ENCODE results near the gene SLC6A4. TPM values are rescaled to one million over a fixed set of nuclear protein-coding genes. Genes with fewer than 3 reads are reported as not detected.

The SLC6A4 gene
- total and polyA plus RNA-seq, 2 of the 8 experiments (the other 6 are each of a cell fraction or from before 2014, with no cell fraction given): 0.09 to 0.33 TPM

DNA sequence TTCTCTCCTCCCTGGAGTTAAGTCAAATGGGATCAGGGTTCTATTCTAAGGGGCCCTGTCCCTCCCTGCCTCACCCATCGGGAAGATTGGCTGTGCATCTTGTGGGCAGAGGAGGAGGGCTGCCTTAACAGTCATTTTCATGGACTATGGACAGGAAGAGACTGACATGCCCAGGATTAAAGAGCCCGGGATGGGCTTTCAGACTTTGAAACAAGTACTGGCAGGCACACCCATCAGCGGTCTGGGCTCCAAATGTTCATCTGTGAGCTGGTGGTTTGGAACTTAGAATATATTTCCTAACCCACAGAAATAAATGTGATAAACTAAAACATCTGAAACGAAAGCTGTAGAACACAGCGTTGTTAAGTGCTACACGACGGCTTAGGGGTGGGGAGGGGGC, 6.5 kb downstream of the SLC6A4 start:
- no peak overlapping the region for H4K5ac ChIP-seq (ENCODE audit: insufficient read length, low read depth, low read length)
- no peak overlapping the region for H3K23ac ChIP-seq (ENCODE audit: insufficient read length)
- H2BK20ac ChIP-seq (ENCODE audit: low read length): no peak overlapping the region
- H3K14ac ChIP-seq (ENCODE audit: insufficient read length): no peak overlapping the region
- H2BK5ac ChIP-seq (ENCODE audit: low read depth, low read length): no peak overlapping the region
- H4K8ac ChIP-seq (ENCODE audit: extremely low read depth, insufficient read depth, low read length): no peak overlapping the region
- H2AFZ ChIP-seq (ENCODE audit: low read length): no peak overlapping the region
- no peak overlapping the region for H2AK5ac ChIP-seq (ENCODE audit: low read depth, low read length)
- H3K9ac ChIP-seq (replicated peaks in 1 of 4; ENCODE audit: extremely low read depth in 1 of 4, low read depth in 3 of 4, low read length in 3 of 4): no peak overlapping the region
- peaks cover 0 to 16% (median 8%) of the 10 kb centered on the region in 4 experiments; a peak in 6 of 7 replicates for H3K27me3 ChIP-seq (replicated peaks in 1 of 4; ENCODE audit: control insufficient read depth in 3 of 4, extremely low read depth in 1 of 4, insufficient read depth in 3 of 4, low read length in 3 of 4)
- H3K4me3 ChIP-seq (ENCODE audit: extremely low read depth in 1 of 4, insufficient read depth in 2 of 4, low read depth in 3 of 4, low read length in 4 of 4): no peak overlapping the region
- no peak overlapping the region for H4K91ac ChIP-seq (replicated peaks; ENCODE audit: insufficient read length, low read length)
- H2BK15ac ChIP-seq (ENCODE audit: low read length): no peak overlapping the region
- FAIRE-seq (no peak), DNase-seq (ENCODE audit: low read depth in 1 of 2, low spot score in 2 of 2) (no peak)
- ChIA-PET CTCF (ENCODE audit: partially characterized antibody) (interaction anchor here (1.6 kb wide), 1 partner anchor 16 kb away, joined by 3 read pairs; no protein-coding TSS in a partner anchor), POLR2A (ENCODE audit: partially characterized antibody) (no interaction called here)
- no peaks in the 10 kb centered on the region for H4K20me1 ChIP-seq (replicated peaks in 1 of 2; ENCODE audit: control insufficient read depth in 1 of 2, insufficient read depth in 2 of 2, low read length in 2 of 2)
- H3K18ac ChIP-seq (ENCODE audit: extremely low read depth, low read length): no peak overlapping the region
- H2BK12ac ChIP-seq (ENCODE audit: low read depth, low read length): no peak overlapping the region
- no peak overlapping the region for H3K4me2 ChIP-seq (ENCODE audit: insufficient read depth in 1 of 2, low read depth in 2 of 2, low read length in 2 of 2)
- 83% methylated on average over 7 of the region's 7 CpGs; no CpG with 5 or more reads in 1 of the 2 experiments for WGBS, 2 experiments (ENCODE audit: extremely low coverage in 1 of 2, insufficient coverage in 1 of 2, insufficient read length in 1 of 2, insufficient replicate concordance in 2 of 2, low coverage in 1 of 2, low lambda C conversion rate in 2 of 2, missing lambda C conversion rate in 1 of 2)
- no peaks in the 10 kb centered on the region for H3K79me1 ChIP-seq (ENCODE audit: low read depth, low read length)
- no peaks in the 10 kb centered on the region for H3K23me2 ChIP-seq (ENCODE audit: low read depth, low read length)
- H3K4me1 ChIP-seq (replicated peaks in 1 of 4; ENCODE audit: control insufficient read depth in 3 of 4, insufficient read depth in 4 of 4, low read length in 3 of 4): 0 out of 7 replicates have a peak, but pooled peaks cover 0 to 2% (median 0%) of the 10 kb centered on the region in 4 experiments
- no peaks in the 10 kb centered on the region for H3K79me2 ChIP-seq (ENCODE audit: control insufficient read depth in 1 of 2, insufficient read depth in 2 of 2, low read length in 2 of 2)
- no peaks in the 10 kb centered on the region for H3K36me3 ChIP-seq (ENCODE audit: control insufficient read depth in 2 of 4, insufficient read depth in 4 of 4, low read length in 3 of 4)
- H3K27ac ChIP-seq (ENCODE audit: low read depth, low read length): no peak overlapping the region
- no peak overlapping the region for H3K4ac ChIP-seq (replicated peaks; ENCODE audit: insufficient read length, low read depth, low read length)
- H3K9me3 ChIP-seq (ENCODE audit: insufficient read depth in 2 of 2, low read depth in 1 of 2, low read length in 1 of 2): no peaks in the 10 kb centered on the region
- H3K56ac ChIP-seq (replicated peaks; ENCODE audit: insufficient read length, low read depth, low read length): no peak overlapping the region
- no peak for TF ChIP-seq TCF12 (IDR thresholded peaks at IDR 0.05; ENCODE audit: low read depth, low read length)
- no peak for TF ChIP-seq ATF2 (IDR thresholded peaks at IDR 0.05; ENCODE audit: low read length)
- no peak overlapping the region for H2BK120ac ChIP-seq (replicated peaks; ENCODE audit: low read depth, low read length)

Measured in H1 (cell line).